Measurements from ENCODE around the gene B2M.
A peak's percentile ranks its signal among the peaks of the same experiment; 100 is the strongest.
"Not testable (repeated sequence)": the region's sequence is repeated elsewhere in the genome, so short reads cannot be mapped to it uniquely, and the experiment has no call there.

The B2M gene

GRCh38 chr15:44698641-44699040 lies 12.7 kb upstream of the B2M start:
- DNase-seq (ENCODE audit: low read depth in 2 of 2) = no peak

GRCh38 chr15:44700676-44701075 lies 10.6 kb upstream of the B2M start:
- DNase-seq (ENCODE audit: low read depth in 2 of 2) = not testable (repeated sequence)

- DNase-seq (ENCODE audit: low read depth in 2 of 2) = no peak
These were observed 5.3 kb upstream of the B2M start for GRCh38 chr15:44705986-44706385.

- DNase-seq (ENCODE audit: low read depth in 2 of 2) = no peak
These were observed 4.9 kb upstream of the B2M start for GRCh38 chr15:44706401-44706800.

- no peak for DNase-seq (ENCODE audit: low read depth in 2 of 2)
These were observed 4.2 kb upstream of the B2M start for GRCh38 chr15:44706946-44707636.

- DNase-seq (ENCODE audit: low read depth in 2 of 2) = no peak
These were observed 851 bp upstream of the B2M start for GRCh38 chr15:44710236-44711095.

GRCh38 chr15:44711743-44712345 lies 527 bp downstream of the B2M start:
- DNase-seq (ENCODE audit: low read depth in 2 of 2) = no peak

GRCh38 chr15:44712346-44713005 lies 1.2 kb downstream of the B2M start:
- DNase-seq (ENCODE audit: low read depth in 2 of 2) = peak; percentile 50 to 58

GRCh38 chr15:44713006-44713966 lies 2.0 kb downstream of the B2M start:
- no peak for DNase-seq (ENCODE audit: low read depth in 2 of 2)

GRCh38 chr15:44715142-44715796 lies 4.0 kb downstream of the B2M start:
- no peak for DNase-seq (ENCODE audit: low read depth in 2 of 2)

GRCh38 chr15:44715797-44716334 lies 4.5 kb downstream of the B2M start:
- DNase-seq (ENCODE audit: low read depth in 2 of 2) = no peak

- DNase-seq (ENCODE audit: low read depth in 2 of 2) = no peak
These were observed 5.8 kb downstream of the B2M start for GRCh38 chr15:44716983-44717602.

GRCh38 chr15:44718180-44718926 lies 7.0 kb downstream of the B2M start:
- DNase-seq (ENCODE audit: low read depth in 2 of 2) = no peak

- no peak for DNase-seq (ENCODE audit: low read depth in 2 of 2)
These were observed 7.6 kb downstream of the B2M start for GRCh38 chr15:44718927-44719292.

GRCh38 chr15:44719293-44719999 lies 8.1 kb downstream of the B2M start:
- no peak for DNase-seq (ENCODE audit: low read depth in 2 of 2)

GRCh38 chr15:44720000-44720435 lies 8.7 kb downstream of the B2M start:
- DNase-seq (ENCODE audit: low read depth in 2 of 2) = not testable (repeated sequence)

- DNase-seq (ENCODE audit: low read depth in 2 of 2) = no peak
These were observed 9.3 kb downstream of the B2M start for GRCh38 chr15:44720460-44721176.

GRCh38 chr15:44722011-44722410 lies 10.7 kb downstream of the B2M start:
- DNase-seq (ENCODE audit: low read depth in 2 of 2) = no peak

Measured in fibroblast of skin of left biceps (primary cell).